Astrocyte of the cerebellum (primary cell): ENCODE data around the gene RORB.

Experiments
- DNase-seq: peaks from one replicate; pipeline ENCODE4 v3.0.0-alpha.2; 2011; ENCODE audit warnings: low read depth
- H3K4me3 ChIP-seq: 2 replicates; pipeline ENCODE4 v1.5.1; 2011; ENCODE audit warnings: mild to moderate bottlenecking, low read depth, low read length, moderate library complexity
- in situ Hi-C: cut with HindIII; loops from 2 replicates; pipeline ENCODE4 v1.10.0; 2017; ENCODE audit warnings: low sequenced_read_pairs
- TF ChIP-seq, protein P1 (sequence below): IDR thresholded peaks from 2 replicates; pipeline ENCODE4 v1.5.1; 2012; ENCODE audit warnings: low read length, low read depth, moderate library complexity, mild to moderate bottlenecking; ENCODE audit errors: missing control alignments

The RORB gene

GRCh38 chr9:74503666-74504065 is 6.5 kb downstream of the RORB start:
- in situ Hi-C loops, result no loop called here
- no peak overlapping the region for H3K4me3 ChIP-seq
- no peak for DNase-seq
- TF ChIP-seq, protein P1, sequence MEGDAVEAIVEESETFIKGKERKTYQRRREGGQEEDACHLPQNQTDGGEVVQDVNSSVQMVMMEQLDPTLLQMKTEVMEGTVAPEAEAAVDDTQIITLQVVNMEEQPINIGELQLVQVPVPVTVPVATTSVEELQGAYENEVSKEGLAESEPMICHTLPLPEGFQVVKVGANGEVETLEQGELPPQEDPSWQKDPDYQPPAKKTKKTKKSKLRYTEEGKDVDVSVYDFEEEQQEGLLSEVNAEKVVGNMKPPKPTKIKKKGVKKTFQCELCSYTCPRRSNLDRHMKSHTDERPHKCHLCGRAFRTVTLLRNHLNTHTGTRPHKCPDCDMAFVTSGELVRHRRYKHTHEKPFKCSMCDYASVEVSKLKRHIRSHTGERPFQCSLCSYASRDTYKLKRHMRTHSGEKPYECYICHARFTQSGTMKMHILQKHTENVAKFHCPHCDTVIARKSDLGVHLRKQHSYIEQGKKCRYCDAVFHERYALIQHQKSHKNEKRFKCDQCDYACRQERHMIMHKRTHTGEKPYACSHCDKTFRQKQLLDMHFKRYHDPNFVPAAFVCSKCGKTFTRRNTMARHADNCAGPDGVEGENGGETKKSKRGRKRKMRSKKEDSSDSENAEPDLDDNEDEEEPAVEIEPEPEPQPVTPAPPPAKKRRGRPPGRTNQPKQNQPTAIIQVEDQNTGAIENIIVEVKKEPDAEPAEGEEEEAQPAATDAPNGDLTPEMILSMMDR, result no peak

DNA sequence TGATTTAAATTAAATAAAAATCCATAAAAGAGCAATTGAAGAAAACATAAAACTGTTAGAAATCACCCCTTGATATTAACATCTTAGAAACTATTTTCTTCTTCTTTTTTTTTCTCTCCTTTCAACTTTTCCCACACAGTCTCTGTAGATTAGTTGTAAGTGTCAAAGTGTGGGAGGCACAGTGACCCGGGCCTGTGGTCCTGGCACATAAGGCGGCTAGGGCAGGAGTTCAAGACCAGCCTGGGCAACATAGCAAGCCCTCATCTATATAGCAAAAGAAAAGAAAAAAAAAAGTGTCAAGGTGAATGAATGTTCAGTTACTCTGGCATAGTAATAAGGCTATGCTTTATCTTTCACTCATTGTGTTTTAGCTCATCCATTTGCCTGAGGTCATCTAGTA is 14.2 kb downstream of the RORB start:
- no peak for DNase-seq
- in situ Hi-C loops, result no loop called here
- TF ChIP-seq, protein P1, result no peak

GRCh38 chr9:74512416-74512815 is 15.3 kb downstream of the RORB start:
- in situ Hi-C loops, result no loop called here
- H3K4me3 ChIP-seq, result no peak overlapping the region
- TF ChIP-seq, protein P1, result no peak
- DNase-seq, result no peak

More for the DNA sequence above, 14.2 kb downstream of the RORB start:
- no peak overlapping the region for H3K4me3 ChIP-seq

DNA sequence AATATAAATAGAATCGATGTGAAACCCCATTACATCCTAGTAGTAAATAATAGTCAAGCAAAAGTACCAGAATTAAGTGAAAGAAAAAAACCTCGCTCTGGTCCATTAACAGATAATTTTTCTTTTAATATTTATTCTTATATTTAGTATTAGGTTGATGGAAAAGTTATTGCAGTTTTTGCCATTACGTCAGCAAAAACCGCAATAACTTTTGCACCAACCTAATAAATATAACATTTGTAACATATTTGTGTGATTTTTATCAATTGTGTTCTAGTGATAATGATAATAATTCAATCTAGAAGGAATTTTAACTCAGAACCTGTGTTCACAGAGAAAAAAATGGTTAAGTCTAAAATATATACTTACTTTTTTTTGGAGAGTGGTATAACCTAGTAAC is 16.1 kb downstream of the RORB start:
- TF ChIP-seq, protein P1, result no peak
- in situ Hi-C loops, result no loop called here
- H3K4me3 ChIP-seq, result no peak overlapping the region
- no peak for DNase-seq

- TF ChIP-seq, protein P1, result no peak
- DNase-seq, result no peak
- in situ Hi-C loops, result no loop called here
Measured at GRCh38 chr9:74517188-74517587, 20.1 kb downstream of the RORB start.

DNA sequence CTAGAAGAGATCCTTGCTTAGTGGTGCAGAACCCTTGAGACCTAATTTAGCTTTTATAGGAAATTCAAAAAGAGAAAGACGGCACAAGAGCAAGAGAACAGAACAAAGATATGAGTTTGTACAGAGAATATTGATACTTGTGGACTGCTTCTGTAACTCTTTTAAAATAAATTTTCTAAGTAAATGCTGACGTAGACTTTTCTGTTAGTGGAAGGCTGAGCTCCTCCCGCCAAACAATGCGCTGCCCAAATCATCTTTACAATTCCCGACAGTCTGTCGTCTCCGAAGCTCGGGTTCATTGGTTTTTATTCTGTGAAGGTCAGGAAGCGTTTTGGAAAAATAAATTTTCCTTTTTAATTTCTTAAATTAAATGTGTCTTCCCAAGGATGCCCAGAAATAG is 22.3 kb downstream of the RORB start:
- DNase-seq, result no peak
- H3K4me3 ChIP-seq, result no peak overlapping the region
- in situ Hi-C loops, result no loop called here
- TF ChIP-seq, protein P1, result no peak

More at GRCh38 chr9:74517188-74517587, 20.1 kb downstream of the RORB start:
- no peak overlapping the region for H3K4me3 ChIP-seq

DNA sequence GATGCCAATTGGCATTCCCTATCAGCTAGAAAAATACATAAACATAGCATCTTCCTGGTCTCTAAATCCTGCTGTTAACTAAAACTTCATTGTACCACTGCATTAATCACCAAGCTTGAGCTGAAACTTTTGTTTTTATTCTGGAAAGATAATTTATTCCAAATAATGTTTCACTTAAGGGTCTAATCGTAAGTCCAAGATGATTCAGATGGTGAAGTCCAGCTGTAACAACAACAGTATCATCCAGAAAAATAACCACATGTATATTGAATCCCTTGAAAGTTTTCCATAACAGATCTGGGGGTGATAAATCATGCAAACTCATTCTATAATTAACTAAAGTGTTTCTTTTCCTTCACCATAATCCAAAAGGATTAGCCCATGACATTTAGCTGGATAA is 23.9 kb downstream of the RORB start:
- TF ChIP-seq, protein P1, result no peak
- DNase-seq, result peak; percentile 64
- H3K4me3 ChIP-seq, result no peak overlapping the region
- in situ Hi-C loops, result no loop called here
